ENCODE results near the gene SPRYD4.
A peak's percentile ranks its signal among the peaks of the same experiment; 100 is the strongest.
"Not testable (repeated sequence)": the region's sequence is repeated elsewhere in the genome, so short reads cannot be mapped to it uniquely, and the experiment has no call there.

Gene SPRYD4

DNA sequence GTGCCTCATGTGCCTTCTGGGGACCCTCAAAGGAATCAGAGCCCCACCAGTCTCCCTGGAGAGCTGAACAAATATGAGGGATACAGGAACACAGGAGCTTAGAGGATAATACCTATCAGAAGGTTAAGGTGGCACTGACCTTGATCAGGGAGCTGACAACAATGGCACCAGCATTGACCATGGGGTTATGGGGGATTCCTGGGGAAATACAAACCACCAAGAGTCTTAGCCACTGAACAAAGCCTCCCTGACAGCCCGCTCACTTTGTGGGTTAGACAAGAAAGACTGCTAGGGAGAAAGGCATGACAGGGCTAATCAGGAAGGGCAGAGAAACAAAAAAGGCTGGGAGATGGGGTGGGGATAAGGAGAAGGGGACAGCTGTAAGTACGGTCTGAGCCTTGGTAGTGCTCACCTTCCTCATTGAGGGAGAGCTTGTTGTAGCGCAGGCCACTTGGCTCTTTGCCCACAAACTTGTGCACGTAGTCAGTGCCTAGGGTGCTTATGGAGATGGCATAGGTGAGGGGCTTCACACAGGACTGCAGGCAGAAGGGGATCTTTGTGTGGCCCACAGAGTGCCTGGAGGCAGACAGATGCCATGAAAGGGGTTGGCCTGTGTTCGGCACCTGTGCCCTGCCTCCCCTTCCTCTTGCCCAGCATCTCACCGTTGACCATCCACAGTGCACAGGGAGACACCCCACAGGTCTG, 9.3 kb downstream of the SPRYD4 start:
- no peak for DNase-seq

GRCh38 chr12:56479625-56480024, 11.2 kb downstream of the SPRYD4 start:
- no peak for DNase-seq

- DNase-seq, result no peak
Measured at GRCh38 chr12:56484566-56484965, 16.2 kb downstream of the SPRYD4 start.

- no peak for DNase-seq
Measured at GRCh38 chr12:56486694-56487093, 18.3 kb downstream of the SPRYD4 start.

- peak; percentile 34 to 40 for DNase-seq
Measured at GRCh38 chr12:56487448-56488040, 19.2 kb downstream of the SPRYD4 start.

GRCh38 chr12:56488041-56488955, 19.9 kb downstream of the SPRYD4 start, which contains the start of gene GLS2:
Gene GLS2, minus strand, starts transcription at chr12:56488161. Its CDS starts 43 bp downstream, at chr12:56488118.
- peak; percentile 68 to 72 for DNase-seq

DNA sequence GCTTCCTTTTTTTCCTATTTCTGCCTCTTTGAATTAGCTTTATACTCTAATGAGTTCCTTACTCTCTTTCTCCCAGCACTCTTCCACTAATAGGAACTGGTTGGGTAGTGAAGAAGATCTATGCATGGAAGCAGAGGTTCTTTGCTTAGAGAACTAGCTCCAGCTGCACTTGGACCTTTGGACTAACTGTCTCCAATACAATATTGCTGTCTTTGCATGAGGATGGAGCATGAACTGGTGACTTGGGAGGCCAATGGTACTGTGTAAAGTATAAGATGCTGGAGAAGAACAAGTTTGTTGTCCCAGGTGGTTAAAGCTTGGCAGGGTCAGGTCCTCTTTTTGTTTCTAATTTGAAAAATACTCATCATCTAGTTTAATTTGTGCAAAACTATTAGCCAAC, 22.0 kb downstream of the SPRYD4 start:
- no peak for DNase-seq

DNA sequence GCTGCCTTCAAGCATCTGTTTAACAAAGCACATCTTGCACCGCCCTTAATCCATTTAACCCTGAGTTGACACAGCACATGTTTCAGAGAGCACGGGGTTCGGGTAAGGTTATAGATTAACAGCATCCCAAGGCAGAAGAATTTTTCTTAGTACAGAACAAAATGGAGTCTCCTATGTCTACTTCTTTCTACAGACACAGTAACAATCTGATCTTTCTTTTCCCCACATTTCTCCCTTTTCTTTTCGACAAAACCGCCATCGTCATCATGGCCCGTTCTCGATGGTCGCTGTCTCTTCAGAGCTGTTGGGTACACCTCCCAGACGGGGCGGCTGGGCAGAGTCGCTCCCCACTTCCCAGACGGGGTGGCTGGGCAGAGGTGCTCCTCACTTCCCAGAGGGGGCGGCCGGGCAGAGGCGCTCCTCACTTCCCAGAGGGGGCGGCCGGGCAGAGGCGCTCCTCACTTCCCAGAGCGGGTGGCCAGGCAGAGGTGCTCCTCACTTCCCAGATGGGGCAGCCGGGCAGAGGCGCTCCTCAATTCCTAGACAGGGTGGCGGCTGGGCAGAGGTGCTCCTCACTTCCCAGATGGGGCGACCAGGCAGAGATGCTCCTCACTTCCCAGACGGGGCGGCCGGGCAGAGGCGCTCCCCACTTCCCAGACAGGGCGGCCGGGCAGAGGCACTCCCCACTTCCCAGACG, 25.2 kb downstream of the SPRYD4 start:
- DNase-seq, result not testable (repeated sequence)

- DNase-seq, result not testable (repeated sequence)
Measured at GRCh38 chr12:56494106-56494415, 25.7 kb downstream of the SPRYD4 start.

DNA sequence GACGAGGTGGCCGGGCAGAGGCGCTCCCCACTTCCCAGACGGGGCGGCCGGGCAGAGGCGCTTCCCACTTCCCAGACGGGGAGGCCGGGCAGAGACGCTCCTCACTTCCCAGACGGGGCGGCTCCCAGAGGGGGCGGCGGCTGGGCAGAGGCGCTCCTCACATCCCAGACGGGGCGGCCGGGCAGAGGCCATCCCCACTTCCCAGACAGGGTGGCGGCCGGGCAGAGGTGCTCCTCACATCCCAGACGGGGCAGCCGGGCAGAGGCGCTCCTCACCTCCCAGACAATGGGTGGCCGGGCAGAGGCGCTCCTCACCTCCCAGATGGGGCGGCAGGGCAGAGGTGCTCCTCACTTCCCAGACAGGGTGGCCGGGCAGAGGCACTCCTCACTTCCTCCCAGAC, 26.1 kb downstream of the SPRYD4 start:
- DNase-seq, result not testable (repeated sequence)

DNA sequence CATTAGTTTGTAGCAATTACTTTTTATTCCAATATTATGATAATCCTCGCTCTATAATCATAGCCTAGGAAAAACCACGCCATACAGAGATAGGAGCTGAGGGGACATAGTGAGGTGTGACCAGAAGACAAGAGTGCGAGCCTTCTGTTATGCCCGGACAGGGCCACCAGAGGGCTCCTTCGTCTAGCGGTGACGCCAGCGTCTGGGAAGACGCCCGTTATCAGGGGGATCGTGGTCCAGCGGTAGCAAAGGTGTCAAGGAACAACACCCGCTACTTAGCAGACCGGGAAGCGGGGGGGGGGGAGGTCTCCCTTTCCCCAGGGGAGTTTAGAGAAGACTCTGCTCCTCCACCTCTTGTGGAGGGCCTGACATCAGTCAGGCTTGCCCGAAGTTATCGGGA, 28.3 kb downstream of the SPRYD4 start:
- peak; percentile 62 to 78 for DNase-seq

GRCh38 chr12:56498126-56498902, 29.9 kb downstream of the SPRYD4 start:
- DNase-seq, result not testable (repeated sequence)

DNA sequence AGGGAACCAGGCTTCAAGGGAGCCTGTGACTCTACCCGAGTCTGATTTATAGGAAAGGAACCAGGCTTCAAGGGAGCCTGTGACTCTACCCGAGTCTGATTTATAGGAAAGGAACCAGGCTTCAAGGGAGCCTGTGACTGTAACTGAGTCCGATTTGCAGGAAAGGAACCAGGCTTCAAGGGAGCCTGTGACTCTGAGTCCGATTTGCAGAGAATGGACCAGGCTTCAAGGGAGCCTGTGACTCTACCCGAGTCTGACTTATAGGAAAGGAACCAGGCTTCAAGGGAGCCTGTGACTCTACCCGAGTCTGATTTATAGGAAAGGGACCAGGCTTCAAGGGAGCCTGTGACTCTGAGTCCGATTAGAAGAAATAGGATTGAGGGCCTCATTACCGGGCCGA, 31.1 kb downstream of the SPRYD4 start:
- not testable (repeated sequence) for DNase-seq

DNA sequence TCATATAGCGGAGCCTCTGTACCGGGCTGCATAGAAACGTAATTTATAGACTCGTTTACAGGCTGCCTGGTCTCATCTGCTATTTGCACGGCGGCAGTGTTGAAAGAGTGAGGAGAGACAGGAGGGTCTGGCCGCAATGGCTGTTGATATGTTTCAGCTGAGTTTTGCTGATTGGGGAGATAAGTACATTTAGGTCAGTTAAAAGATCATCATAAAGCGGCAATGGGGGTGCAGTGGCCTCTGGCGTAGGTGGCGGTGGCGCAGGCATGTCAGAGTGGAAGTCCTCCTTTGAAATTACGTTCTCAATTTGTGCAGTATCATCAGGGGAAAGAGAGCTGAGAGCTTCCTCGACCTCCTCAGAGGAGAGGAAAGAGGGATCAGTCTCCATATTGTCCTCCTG, 31.5 kb downstream of the SPRYD4 start:
- not testable (repeated sequence) for DNase-seq

DNA sequence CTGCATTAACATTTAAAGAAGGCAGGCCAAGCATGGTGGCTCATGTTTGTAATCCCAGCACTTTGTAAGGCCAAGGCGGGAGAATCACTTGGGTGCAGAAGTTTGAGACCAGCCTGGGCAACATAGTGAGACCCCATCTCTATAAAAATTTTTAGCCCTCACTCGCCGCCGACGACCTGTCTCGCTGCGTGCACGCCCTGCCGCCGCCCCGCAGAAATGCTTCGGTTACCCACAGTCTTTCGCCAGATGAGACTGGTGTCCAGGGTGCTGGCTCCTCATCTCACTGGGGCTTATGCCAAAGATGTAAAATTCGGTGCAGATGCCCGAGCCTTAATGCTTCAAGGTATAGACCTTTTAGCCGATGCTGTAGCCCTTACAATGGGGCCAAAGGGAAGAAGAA, 42.4 kb downstream of the SPRYD4 start:
- no peak for DNase-seq

DNA sequence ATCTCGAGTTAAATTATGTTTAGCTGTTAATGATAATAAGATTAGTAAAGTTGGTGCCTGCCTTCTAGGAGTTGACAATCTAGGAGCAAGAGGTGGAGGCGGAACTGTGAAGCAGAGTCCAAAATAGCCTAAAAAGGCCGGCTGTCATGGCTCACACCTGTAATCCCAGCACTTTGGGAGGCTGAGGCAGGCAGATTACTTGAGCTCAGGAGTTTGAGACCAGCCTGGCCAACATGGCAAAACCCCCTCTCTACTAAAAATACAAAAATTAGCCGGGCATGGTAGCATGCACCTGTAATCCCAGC, 45.6 kb downstream of the SPRYD4 start:
- DNase-seq, result not testable (repeated sequence)

GRCh38 chr12:56517854-56518253, 49.5 kb downstream of the SPRYD4 start:
- no peak for DNase-seq

DNA sequence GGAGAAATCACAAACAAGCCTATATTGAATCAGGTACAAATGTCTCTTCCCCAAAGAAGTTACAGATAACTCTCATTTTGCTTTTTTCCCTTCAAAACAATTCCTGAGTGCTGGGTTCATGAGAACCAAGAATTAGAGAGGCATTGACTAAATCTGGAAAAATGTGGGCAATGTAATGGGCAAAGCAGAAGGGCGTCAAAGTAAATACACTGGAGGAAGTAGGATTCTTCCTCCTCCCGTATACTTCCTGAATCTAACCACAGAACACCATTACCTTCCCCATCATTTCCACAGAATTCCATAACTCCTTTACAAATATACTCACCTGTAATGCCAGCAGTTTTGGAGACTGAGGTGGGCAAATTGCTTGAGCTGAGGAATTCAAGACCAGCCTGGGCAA, 50.2 kb downstream of the SPRYD4 start:
- DNase-seq, result no peak

DNA sequence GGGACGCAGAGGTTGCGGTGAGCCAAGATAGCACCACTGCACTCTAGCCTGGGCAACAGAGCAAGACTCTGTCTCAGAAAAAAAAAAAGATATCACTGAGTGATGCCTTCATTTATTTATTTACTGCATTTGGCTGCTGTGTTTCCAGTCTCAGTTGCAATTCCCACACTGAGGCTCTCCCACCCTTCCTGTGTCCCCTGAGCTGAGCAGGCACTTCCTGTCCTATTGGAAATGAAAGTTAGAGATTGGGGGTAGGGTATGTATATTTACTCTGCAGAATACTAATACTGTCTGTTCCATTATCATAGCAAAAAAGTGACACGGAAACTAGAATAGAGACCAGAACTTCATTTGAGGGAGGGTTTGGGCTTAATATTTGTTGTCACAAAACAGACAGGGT, 51.7 kb downstream of the SPRYD4 start:
- no peak for DNase-seq

GRCh38 chr12:56520506-56520905, 52.1 kb downstream of the SPRYD4 start:
- DNase-seq, result no peak

GRCh38 chr12:56521209-56521589, 52.8 kb downstream of the SPRYD4 start:
- no peak for DNase-seq

- peak; percentile 14 to 34 for DNase-seq
Measured at GRCh38 chr12:56521590-56522371, 53.4 kb downstream of the SPRYD4 start, which contains the start of gene RBMS2. Gene RBMS2, plus strand, starts transcription at chr12:56521820. Its CDS starts 204 bp downstream, at chr12:56522024.

All from stimulated activated CD4-positive, alpha-beta T cell treated with anti-CD3 and anti-CD28 coated beads, Interleukin-2, amount 100 ng/mL, for 24 hours (primary cell).